Mesenchymal stem cell (in vitro differentiated cells and primary cell): ENCODE results near the gene FPR1.
"Not testable (repeated sequence)": the region's sequence is repeated elsewhere in the genome, so short reads cannot be mapped to it uniquely, and the experiment has no call there.

Experiments
- DNase-seq: peaks from one replicate; pipeline ENCODE4 v3.0.0-alpha.2; 2013
- H2AFZ ChIP-seq: one replicate; pipeline ENCODE4 v1.6.1; 2013; ENCODE audit warnings: low read depth, mild to moderate bottlenecking, control low read depth, inconsistent platforms, low read length, moderate library complexity
- H2AK5ac ChIP-seq: 2 replicates; pipeline ENCODE4 v1.6.1; 2013; ENCODE audit warnings: low read length, moderate library complexity, mild to moderate bottlenecking, inconsistent platforms; ENCODE audit not compliant: severe bottlenecking
- H2BK120ac ChIP-seq: one replicate; pipeline ENCODE4 v1.6.1; 2013; ENCODE audit warnings: low read depth, mild to moderate bottlenecking, inconsistent platforms, low read length, moderate library complexity
- H2BK12ac ChIP-seq, 2 experiments: one replicate each; pipeline ENCODE4 v1.6.1; 2013; ENCODE audit warnings: inconsistent platforms in 2 of 2, low read length in 2 of 2, mild to moderate bottlenecking in 2 of 2, moderate library complexity in 2 of 2, control low read depth in 1 of 2
- H2BK15ac ChIP-seq: one replicate; pipeline ENCODE4 v1.6.1; 2013; ENCODE audit warnings: mild to moderate bottlenecking, low read depth, inconsistent platforms; ENCODE audit not compliant: poor library complexity, severe bottlenecking
- H2BK5ac ChIP-seq: 2 replicates; pipeline ENCODE4 v1.6.1; 2013; ENCODE audit warnings: low read depth, mild to moderate bottlenecking, low read length, control low read depth, inconsistent platforms; ENCODE audit not compliant: poor library complexity, severe bottlenecking
- H3K14ac ChIP-seq, 2 experiments: one replicate each; pipeline ENCODE4 v1.6.1; 2013; ENCODE audit warnings: inconsistent platforms in 2 of 2, low read length in 2 of 2, control low read depth in 1 of 2, mild to moderate bottlenecking in 1 of 2, moderate library complexity in 1 of 2
- H3K18ac ChIP-seq, 2 experiments: one replicate each; pipeline ENCODE4 v1.6.1; 2013; ENCODE audit warnings: inconsistent platforms in 2 of 2, low read length in 2 of 2, control low read depth in 1 of 2, low read depth in 1 of 2, mild to moderate bottlenecking in 1 of 2
- H3K23ac ChIP-seq, 2 experiments: one replicate each; pipeline ENCODE4 v1.6.1; 2013; ENCODE audit warnings: inconsistent platforms in 2 of 2, low read length in 2 of 2, mild to moderate bottlenecking in 2 of 2, moderate library complexity in 2 of 2, control low read depth in 1 of 2
- H3K27ac ChIP-seq: 2 replicates; pipeline ENCODE4 v1.5.1; 2013; ENCODE audit warnings: mild to moderate bottlenecking, moderate library complexity, low read length, control low read depth, inconsistent platforms; ENCODE audit not compliant: poor library complexity, severe bottlenecking
- H3K27me3 ChIP-seq, 2 experiments: 2 replicates each; pipeline versions ENCODE4 v1.6.1 to v1.7.0; 2013; ENCODE audit warnings: low read length in 2 of 2, mild to moderate bottlenecking in 2 of 2, moderate library complexity in 2 of 2, control low read depth in 1 of 2, inconsistent platforms in 1 of 2; ENCODE audit not compliant: control insufficient read depth in 1 of 2, insufficient read depth in 1 of 2
- H3K36me3 ChIP-seq, 2 experiments: 2 replicates each; pipeline versions ENCODE4 v1.6.1 to v1.7.0; 2013; ENCODE audit warnings: low read length in 2 of 2, control low read depth in 1 of 2, inconsistent platforms in 1 of 2, low read depth in 1 of 2, mild to moderate bottlenecking in 1 of 2; ENCODE audit not compliant: insufficient read depth in 2 of 2, control insufficient read depth in 1 of 2
- H3K4ac ChIP-seq, 2 experiments: one replicate each; pipeline ENCODE4 v1.6.1; 2013; ENCODE audit warnings: inconsistent platforms in 2 of 2, low read length in 2 of 2, mild to moderate bottlenecking in 2 of 2, moderate library complexity in 2 of 2, control low read depth in 1 of 2, low read depth in 1 of 2
- H3K4me1 ChIP-seq: 2 replicates; pipeline ENCODE4 v1.6.1; 2013; ENCODE audit warnings: low read depth, low read length, control low read depth; ENCODE audit not compliant: control insufficient read depth, insufficient read depth
- H3K4me2 ChIP-seq: 2 replicates; pipeline ENCODE4 v1.6.1; 2013; ENCODE audit warnings: low read length, mild to moderate bottlenecking, inconsistent platforms; ENCODE audit not compliant: poor library complexity, severe bottlenecking
- H3K4me3 ChIP-seq, 2 experiments: 2 replicates each; pipeline versions ENCODE4 v1.5.1 to v1.7.0; 2013; ENCODE audit warnings: low read length in 2 of 2, mild to moderate bottlenecking in 2 of 2, control low read depth in 1 of 2, low read depth in 1 of 2; ENCODE audit not compliant: insufficient read depth in 1 of 2
- H3K79me1 ChIP-seq: replicated peaks from 2 replicates; pipeline ENCODE4 v1.6.1; 2013; ENCODE audit warnings: mild to moderate bottlenecking, control low read depth, low read length, inconsistent platforms; ENCODE audit not compliant: poor library complexity, severe bottlenecking
- H3K9ac ChIP-seq: 2 replicates; pipeline ENCODE4 v1.7.0; 2013; ENCODE audit warnings: mild to moderate bottlenecking, low read length, moderate library complexity
- H3K9me3 ChIP-seq: 2 replicates; pipeline ENCODE4 v1.7.0; 2013; ENCODE audit warnings: mild to moderate bottlenecking, low read length; ENCODE audit not compliant: control insufficient read depth
- H4K8ac ChIP-seq: one replicate; pipeline ENCODE4 v1.6.1; 2013; ENCODE audit warnings: inconsistent platforms, mild to moderate bottlenecking, low read length, moderate library complexity
- H4K91ac ChIP-seq: one replicate; pipeline ENCODE4 v1.6.1; 2013; ENCODE audit warnings: mild to moderate bottlenecking, low read length, inconsistent platforms
- WGBS: methylation state at CpG from one replicate; pipeline ENCODE4 v1.1.7; 2013; ENCODE audit warnings: mixed read lengths; 5-methylcytosine and 5-hydroxymethylcytosine counted together

The FPR1 gene

DNA sequence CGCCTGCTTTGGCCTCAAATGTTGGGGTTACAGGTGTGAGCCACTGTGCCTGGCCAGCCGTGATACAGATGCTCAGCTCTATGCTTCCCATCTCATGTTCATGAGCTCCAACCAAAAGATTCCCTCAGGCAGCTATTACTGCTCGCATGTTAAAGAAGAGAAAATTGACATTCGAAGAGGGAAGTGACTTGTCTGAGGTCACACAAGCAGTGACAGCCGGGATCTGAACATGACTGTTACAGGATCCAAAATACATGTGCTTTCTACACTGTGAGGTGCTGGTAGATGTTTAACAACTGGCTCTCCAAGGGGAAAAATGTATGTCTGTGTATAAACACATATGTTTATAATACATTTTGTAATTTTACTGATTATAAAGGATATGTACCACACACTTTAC lies 11.3 kb downstream of the FPR1 start:
- H3K4me1 ChIP-seq: no peaks in the 10 kb centered on the region
- H3K4ac ChIP-seq: no peak overlapping the region
- H4K8ac ChIP-seq: no peak overlapping the region
- no peak overlapping the region for H3K9ac ChIP-seq
- no peak overlapping the region for H3K23ac ChIP-seq
- H3K4me3 ChIP-seq: no peak overlapping the region
- no peaks in the 10 kb centered on the region for H3K27me3 ChIP-seq
- no peaks in the 10 kb centered on the region for H3K9me3 ChIP-seq
- no peak overlapping the region for H3K18ac ChIP-seq
- no peak overlapping the region for H3K4me2 ChIP-seq
- no peak overlapping the region for H2AFZ ChIP-seq
- no peaks in the 10 kb centered on the region for H3K79me1 ChIP-seq
- no peak overlapping the region for H2BK12ac ChIP-seq
- H3K27ac ChIP-seq: no peak overlapping the region
- H2BK15ac ChIP-seq: no peak overlapping the region
- WGBS: 81% methylated on average over 4 of the region's 5 CpGs
- no peak overlapping the region for H4K91ac ChIP-seq
- H2BK120ac ChIP-seq: no peak overlapping the region
- no peaks in the 10 kb centered on the region for H3K36me3 ChIP-seq
- H2BK5ac ChIP-seq: no peak overlapping the region
- no peak for DNase-seq
- H3K14ac ChIP-seq: no peak overlapping the region
- H2AK5ac ChIP-seq: no peak overlapping the region

DNA sequence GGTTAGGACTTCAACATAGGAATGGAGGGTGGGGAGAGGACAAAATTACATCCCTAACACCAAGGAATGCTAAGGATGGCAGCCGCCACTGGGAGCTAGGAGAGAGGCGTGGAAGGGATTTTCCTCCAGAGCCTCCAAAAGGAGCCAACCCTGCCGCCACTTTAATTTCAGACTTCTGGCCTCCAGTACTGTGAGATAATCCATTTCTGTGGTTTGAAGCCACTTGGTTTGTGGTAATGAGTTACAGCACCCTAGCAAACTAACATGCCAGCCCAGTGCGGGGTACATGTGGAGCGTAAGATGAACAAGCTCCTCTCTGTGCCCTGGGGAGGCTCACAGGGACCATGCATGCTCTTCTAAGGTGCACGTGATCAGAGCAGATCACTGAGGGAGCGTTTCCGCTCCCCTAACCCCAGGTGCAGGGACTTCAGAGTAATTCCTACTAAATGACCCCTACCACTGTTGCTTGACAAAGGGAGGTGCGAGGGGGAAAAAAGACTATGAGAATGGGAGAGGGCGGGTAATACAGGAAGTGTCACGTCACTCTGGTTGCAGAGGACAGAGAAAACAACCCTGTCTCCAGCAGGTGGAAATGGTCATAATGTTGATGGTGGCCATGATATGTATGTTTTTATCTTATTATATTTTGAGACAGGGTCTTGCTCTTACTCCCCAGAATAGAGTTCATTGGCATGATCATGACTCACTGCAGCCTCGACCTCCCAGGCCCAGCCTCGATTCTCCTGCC lies 12.0 kb downstream of the FPR1 start:
- H3K9ac ChIP-seq: no peak overlapping the region
- no peak overlapping the region for H3K4ac ChIP-seq
- no peaks in the 10 kb centered on the region for H3K79me1 ChIP-seq
- no peak overlapping the region for H3K14ac ChIP-seq
- H2BK12ac ChIP-seq: no peak overlapping the region
- H4K91ac ChIP-seq: no peak overlapping the region
- H3K27ac ChIP-seq: no peak overlapping the region
- no peaks in the 10 kb centered on the region for H3K36me3 ChIP-seq
- H3K18ac ChIP-seq: no peak overlapping the region
- H2AK5ac ChIP-seq: no peak overlapping the region
- no peak overlapping the region for H3K23ac ChIP-seq
- DNase-seq: no peak
- WGBS: 76% methylated on average over 9 of the region's 13 CpGs
- no peaks in the 10 kb centered on the region for H3K4me1 ChIP-seq
- no peak overlapping the region for H2AFZ ChIP-seq
- H2BK120ac ChIP-seq: no peak overlapping the region
- H3K9me3 ChIP-seq: no peaks in the 10 kb centered on the region
- no peak overlapping the region for H2BK15ac ChIP-seq
- no peaks in the 10 kb centered on the region for H3K27me3 ChIP-seq
- H3K4me2 ChIP-seq: no peak overlapping the region
- no peak overlapping the region for H4K8ac ChIP-seq
- H3K4me3 ChIP-seq: no peak overlapping the region
- H2BK5ac ChIP-seq: no peak overlapping the region

DNA sequence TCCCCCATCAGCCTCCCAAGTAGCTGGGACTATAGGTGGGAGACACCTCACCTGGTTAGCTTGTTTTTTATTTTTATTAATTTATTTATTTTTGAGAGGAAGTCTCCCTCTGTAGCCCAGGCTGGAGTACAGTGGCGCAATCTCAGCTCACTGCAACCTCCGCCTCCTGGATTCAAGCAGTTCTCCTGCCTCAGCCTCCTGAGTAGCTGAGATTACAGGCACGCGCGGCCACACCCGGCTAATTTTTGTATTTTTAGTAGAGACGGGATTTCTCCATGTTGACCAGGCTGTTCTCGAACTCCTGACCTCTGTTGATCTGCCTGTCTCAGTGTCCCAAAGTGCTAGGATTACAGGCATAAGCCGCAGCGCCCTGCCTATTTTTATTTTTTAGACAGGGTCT lies 13.2 kb downstream of the FPR1 start:
- H2BK12ac ChIP-seq, H3K18ac ChIP-seq, H3K27ac ChIP-seq, H3K27me3 ChIP-seq, H3K4me1 ChIP-seq, H3K79me1 ChIP-seq, H2AK5ac ChIP-seq, H2BK15ac ChIP-seq, H3K14ac ChIP-seq, H3K9me3 ChIP-seq, H3K9ac ChIP-seq, H3K36me3 ChIP-seq, H2BK5ac ChIP-seq, H4K91ac ChIP-seq, H3K4me2 ChIP-seq, H3K4ac ChIP-seq, H3K23ac ChIP-seq, H3K4me3 ChIP-seq, H4K8ac ChIP-seq, DNase-seq, H2BK120ac ChIP-seq, H2AFZ ChIP-seq: not testable (repeated sequence)
- WGBS: 87% methylated on average over 10 of the region's 10 CpGs

DNA sequence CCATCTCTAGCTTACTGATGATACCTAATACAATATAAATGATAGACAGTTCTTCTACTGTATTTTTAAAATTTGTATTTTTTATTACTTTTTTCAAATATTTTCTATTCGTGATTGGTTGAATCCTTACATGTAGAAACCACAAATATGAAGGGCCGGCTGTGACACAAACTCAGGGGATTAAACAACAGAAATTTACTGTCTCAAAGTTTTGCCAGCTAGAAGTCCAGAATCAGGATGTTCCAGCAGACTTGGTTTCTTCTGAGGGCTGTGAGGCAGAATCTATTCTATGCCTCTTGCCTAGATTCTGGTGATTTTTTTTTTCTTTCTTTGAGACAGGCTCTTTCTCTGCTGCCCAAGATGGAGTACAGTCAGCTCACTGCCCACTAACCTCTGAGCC lies 13.8 kb downstream of the FPR1 start:
- Histone ChIP-seq H3K36me3 (no peaks in the 10 kb centered on the region), H3K23ac (no peak overlapping the region), H2BK120ac (no peak overlapping the region), H3K27ac (no peak overlapping the region), H3K4me1 (no peaks in the 10 kb centered on the region), H2BK12ac (no peak overlapping the region), H2AK5ac (no peak overlapping the region), H4K91ac (no peak overlapping the region), H3K4ac (no peak overlapping the region), H2AFZ (no peak overlapping the region), H3K9ac (peak overlapping the region; percentile 55), H3K9me3 (no peaks in the 10 kb centered on the region), H3K79me1 (no peaks in the 10 kb centered on the region), H2BK15ac (no peak overlapping the region), H2BK5ac (no peak overlapping the region), H3K4me3 (no peak overlapping the region), H3K27me3 (no peaks in the 10 kb centered on the region), H4K8ac (no peak overlapping the region), H3K18ac (no peak overlapping the region), H3K4me2 (no peak overlapping the region), H3K14ac (no peak overlapping the region)
- no peak for DNase-seq
- 80% methylated on average over 2 of the region's 2 CpGs for WGBS
